ENCODE data around the gene CDKN2B. TPM values are rescaled to one million over a fixed set of nuclear protein-coding genes. Genes with fewer than 3 reads are reported as not detected.

The CDKN2B gene
- total RNA-seq, 4 donors from 2014 or later, result 9.9 to 14.6 (median 12.2) TPM

- H3K27ac ChIP-seq (replicated peaks in 1 of 4), result no peak overlapping the region
- no peaks in the 10 kb centered on the region for H3K4me1 ChIP-seq
- H3K9me3 ChIP-seq, result no peaks in the 10 kb centered on the region
- intact Hi-C loops (cut with DNase I), result no loop called here
- TF ChIP-seq POLR2A (IDR thresholded peaks at IDR 0.05; ENCODE audit: low read depth) (no peak), POLR2AphosphoS5 (IDR thresholded peaks at IDR 0.05) (no peak)
- TF ChIP-seq, protein P1, sequence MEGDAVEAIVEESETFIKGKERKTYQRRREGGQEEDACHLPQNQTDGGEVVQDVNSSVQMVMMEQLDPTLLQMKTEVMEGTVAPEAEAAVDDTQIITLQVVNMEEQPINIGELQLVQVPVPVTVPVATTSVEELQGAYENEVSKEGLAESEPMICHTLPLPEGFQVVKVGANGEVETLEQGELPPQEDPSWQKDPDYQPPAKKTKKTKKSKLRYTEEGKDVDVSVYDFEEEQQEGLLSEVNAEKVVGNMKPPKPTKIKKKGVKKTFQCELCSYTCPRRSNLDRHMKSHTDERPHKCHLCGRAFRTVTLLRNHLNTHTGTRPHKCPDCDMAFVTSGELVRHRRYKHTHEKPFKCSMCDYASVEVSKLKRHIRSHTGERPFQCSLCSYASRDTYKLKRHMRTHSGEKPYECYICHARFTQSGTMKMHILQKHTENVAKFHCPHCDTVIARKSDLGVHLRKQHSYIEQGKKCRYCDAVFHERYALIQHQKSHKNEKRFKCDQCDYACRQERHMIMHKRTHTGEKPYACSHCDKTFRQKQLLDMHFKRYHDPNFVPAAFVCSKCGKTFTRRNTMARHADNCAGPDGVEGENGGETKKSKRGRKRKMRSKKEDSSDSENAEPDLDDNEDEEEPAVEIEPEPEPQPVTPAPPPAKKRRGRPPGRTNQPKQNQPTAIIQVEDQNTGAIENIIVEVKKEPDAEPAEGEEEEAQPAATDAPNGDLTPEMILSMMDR (IDR thresholded peaks at IDR 0.05), result no peak
- peak; percentile 50 for DNase-seq (ENCODE audit: extremely low spot score)
- H3K4me3 ChIP-seq, result no peak overlapping the region
- no peaks in the 10 kb centered on the region for H3K27me3 ChIP-seq
- no peaks in the 10 kb centered on the region for H3K36me3 ChIP-seq
- WGBS, result 55% methylated on average over 1 of the region's 1 CpG
Measured at GRCh38 chr9:22046243-22046885, 37.3 kb upstream of the CDKN2B start.

DNA sequence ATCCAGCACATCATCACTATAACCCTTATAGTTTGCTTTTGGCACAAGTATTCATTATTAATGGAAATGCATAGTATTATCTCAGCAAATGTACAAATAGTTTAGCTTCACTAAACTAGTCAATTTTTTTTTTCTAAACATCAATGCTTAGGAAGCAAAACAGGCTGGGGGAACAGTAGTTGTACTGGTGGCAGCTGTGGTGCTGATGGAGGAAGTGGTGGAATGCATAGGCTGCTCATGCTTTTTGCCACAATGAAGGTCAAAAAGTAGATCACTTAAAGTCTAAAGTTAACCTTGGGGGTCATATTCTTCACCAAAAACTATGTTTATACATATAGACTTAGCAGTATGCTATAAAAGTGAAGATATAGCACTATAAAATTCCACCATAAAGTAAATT is 36.3 kb upstream of the CDKN2B start:
- H3K27ac ChIP-seq (replicated peaks in 1 of 4), result no peak overlapping the region
- no peaks in the 10 kb centered on the region for H3K9me3 ChIP-seq
- H3K4me3 ChIP-seq, result no peak overlapping the region
- no peaks in the 10 kb centered on the region for H3K4me1 ChIP-seq
- H3K36me3 ChIP-seq, result no peaks in the 10 kb centered on the region
- no peak for DNase-seq (ENCODE audit: extremely low spot score)
- no peaks in the 10 kb centered on the region for H3K27me3 ChIP-seq
- TF ChIP-seq POLR2A (IDR thresholded peaks at IDR 0.05; ENCODE audit: low read depth) (no peak), EP300 (IDR thresholded peaks at IDR 0.05) (no peak), POLR2AphosphoS5 (IDR thresholded peaks at IDR 0.05) (no peak)
- TF ChIP-seq, protein P1 (IDR thresholded peaks at IDR 0.05), result no peak
- intact Hi-C loops (cut with DNase I), result no loop called here

DNA sequence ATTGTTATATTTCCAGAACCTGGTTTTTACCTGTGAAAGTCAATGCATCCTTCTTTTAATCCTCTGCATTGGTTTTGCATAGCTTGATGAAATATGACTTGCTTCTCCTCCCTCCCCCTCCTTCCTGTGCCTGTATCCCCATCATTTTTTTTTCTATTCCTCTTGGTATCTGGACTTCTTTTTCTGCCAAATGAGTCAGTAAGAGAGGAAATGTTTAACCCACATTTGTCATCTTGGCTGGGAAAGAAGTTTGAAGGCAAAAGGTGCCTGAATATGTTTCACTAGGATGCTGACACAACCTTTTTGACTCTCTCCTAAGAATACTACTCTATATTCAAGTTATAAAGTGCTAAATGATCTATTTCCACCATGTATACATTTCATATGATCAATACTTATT is 35.5 kb upstream of the CDKN2B start:
- H3K27ac ChIP-seq (replicated peaks in 1 of 4), result no peak overlapping the region

DNA sequence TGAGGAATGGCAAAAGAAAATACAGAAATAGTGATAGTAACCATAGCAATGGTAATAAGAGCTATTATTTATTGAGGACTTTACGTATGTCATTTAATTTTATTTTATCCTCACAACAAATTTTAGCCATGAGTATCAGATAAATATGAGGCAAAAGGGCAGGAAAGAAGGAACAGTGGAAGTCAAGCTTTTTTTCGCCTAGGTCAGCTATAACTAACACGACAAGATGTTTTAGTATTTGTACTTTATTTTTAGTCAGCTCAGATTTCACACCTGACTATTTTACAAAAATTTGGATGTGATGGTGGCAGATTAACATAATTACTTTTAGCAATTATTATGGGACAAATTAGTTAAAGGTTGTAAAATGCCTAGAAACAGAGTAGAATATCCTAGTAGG is 34.8 kb upstream of the CDKN2B start:
- Histone ChIP-seq H3K27me3 (no peaks in the 10 kb centered on the region), H3K4me3 (no peak overlapping the region), H3K27ac (replicated peaks in 1 of 4) (no peak overlapping the region), H3K4me1 (no peaks in the 10 kb centered on the region), H3K9me3 (no peaks in the 10 kb centered on the region), H3K36me3 (no peaks in the 10 kb centered on the region)
- intact Hi-C loops (cut with DNase I), result no loop called here
- no peak for TF ChIP-seq EP300 (IDR thresholded peaks at IDR 0.05)
- TF ChIP-seq POLR2AphosphoS5 (IDR thresholded peaks at IDR 0.05), result no peak
- TF ChIP-seq, protein P1 (IDR thresholded peaks at IDR 0.05), result no peak
- no peak for TF ChIP-seq POLR2A (IDR thresholded peaks at IDR 0.05; ENCODE audit: low read depth)
- WGBS, result 52% methylated on average over 3 of the region's 3 CpGs
- DNase-seq (ENCODE audit: extremely low spot score), result no peak

More for the DNA sequence above, 35.5 kb upstream of the CDKN2B start:
- intact Hi-C loops (cut with DNase I), result no loop called here
- Histone ChIP-seq H3K36me3 (no peaks in the 10 kb centered on the region), H3K4me1 (no peaks in the 10 kb centered on the region), H3K9me3 (no peaks in the 10 kb centered on the region), H3K27me3 (no peaks in the 10 kb centered on the region), H3K4me3 (no peak overlapping the region)
- TF ChIP-seq POLR2A (IDR thresholded peaks at IDR 0.05; ENCODE audit: low read depth) (no peak), POLR2AphosphoS5 (IDR thresholded peaks at IDR 0.05) (no peak), EP300 (IDR thresholded peaks at IDR 0.05) (no peak)
- TF ChIP-seq, protein P1 (IDR thresholded peaks at IDR 0.05), result no peak
- no peak for DNase-seq (ENCODE audit: extremely low spot score)

DNA sequence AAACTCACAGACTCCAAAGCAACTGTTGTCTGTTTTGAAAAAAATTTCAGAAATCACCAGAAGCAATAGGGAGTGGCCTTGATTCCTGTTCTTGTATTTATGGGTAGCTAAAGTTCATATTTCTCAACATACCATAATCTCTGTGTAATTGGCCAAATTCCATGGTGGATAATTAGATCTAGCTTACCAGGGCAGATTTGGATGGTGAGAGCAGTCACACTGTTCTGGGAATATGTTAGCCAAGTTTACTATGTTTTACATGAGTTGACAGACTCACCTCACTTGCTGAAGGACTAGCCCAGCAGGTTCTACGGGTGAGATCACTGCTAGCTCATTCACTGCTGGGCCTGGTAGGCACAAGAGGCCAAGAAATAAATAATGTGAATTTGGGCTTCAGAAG is 32.7 kb upstream of the CDKN2B start:
- peaks cover 0 to 17% (median 3%) of the 10 kb centered on the region in 4 donors for H3K4me1 ChIP-seq
- 68% methylated on average over 1 of the region's 1 CpG for WGBS
- DNase-seq (ENCODE audit: extremely low spot score), result no peak
- no peak overlapping the region for H3K27ac ChIP-seq (replicated peaks in 1 of 4)
- H3K4me3 ChIP-seq, result no peak overlapping the region
- H3K36me3 ChIP-seq, result no peaks in the 10 kb centered on the region
- intact Hi-C loops (cut with DNase I), result no loop called here
- TF ChIP-seq EP300 (IDR thresholded peaks at IDR 0.05), result no peak
- no peak for TF ChIP-seq POLR2A (IDR thresholded peaks at IDR 0.05; ENCODE audit: low read depth)
- H3K27me3 ChIP-seq, result no peaks in the 10 kb centered on the region
- H3K9me3 ChIP-seq, result no peaks in the 10 kb centered on the region
